D721Med (cell line): ENCODE data around the gene DYSF.

Experiments used
- DNase-seq: peaks from one replicate; pipeline ENCODE4 v3.0.0; 2011; ENCODE audit warnings: low spot score; ENCODE audit not compliant: insufficient read length
- FAIRE-seq: peaks from 2 replicates; lab custom pipeline; 2011; peaks lifted over from hg19 to GRCh38; lab: Jason Lieb, UNC
- TF ChIP-seq, protein P1 (sequence below): IDR thresholded peaks from 2 replicates; pipeline ENCODE4 v1.5.1; 2012; ENCODE audit warnings: mild to moderate bottlenecking, control low read depth; ENCODE audit not compliant: insufficient read depth; ENCODE audit errors: missing control alignments

DYSF gene

GRCh38 chr2:71592181-71592711 is 138.9 kb downstream of the DYSF start:
- DNase-seq (no peak), FAIRE-seq (no peak)
- TF ChIP-seq, protein P1, sequence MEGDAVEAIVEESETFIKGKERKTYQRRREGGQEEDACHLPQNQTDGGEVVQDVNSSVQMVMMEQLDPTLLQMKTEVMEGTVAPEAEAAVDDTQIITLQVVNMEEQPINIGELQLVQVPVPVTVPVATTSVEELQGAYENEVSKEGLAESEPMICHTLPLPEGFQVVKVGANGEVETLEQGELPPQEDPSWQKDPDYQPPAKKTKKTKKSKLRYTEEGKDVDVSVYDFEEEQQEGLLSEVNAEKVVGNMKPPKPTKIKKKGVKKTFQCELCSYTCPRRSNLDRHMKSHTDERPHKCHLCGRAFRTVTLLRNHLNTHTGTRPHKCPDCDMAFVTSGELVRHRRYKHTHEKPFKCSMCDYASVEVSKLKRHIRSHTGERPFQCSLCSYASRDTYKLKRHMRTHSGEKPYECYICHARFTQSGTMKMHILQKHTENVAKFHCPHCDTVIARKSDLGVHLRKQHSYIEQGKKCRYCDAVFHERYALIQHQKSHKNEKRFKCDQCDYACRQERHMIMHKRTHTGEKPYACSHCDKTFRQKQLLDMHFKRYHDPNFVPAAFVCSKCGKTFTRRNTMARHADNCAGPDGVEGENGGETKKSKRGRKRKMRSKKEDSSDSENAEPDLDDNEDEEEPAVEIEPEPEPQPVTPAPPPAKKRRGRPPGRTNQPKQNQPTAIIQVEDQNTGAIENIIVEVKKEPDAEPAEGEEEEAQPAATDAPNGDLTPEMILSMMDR = no peak

DNA sequence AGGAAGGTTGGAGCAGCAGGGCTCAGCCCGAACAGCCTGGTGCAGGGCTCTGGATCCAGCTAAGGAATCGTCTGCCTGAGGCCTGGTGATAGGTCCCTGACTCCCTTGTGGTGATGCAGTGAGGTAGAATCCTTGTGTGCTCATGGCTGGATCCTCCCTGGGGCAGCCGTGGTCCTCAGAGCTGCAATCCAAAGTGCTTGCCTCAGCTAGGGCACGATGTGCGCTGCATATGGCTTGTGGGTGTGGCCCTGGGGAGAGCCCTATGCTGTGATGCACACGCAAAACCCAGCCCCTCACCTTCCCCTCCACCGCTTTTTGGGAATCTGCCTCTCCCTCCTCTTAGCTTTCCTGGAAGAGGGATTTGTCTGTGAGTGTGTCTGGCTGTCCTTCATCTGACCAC is 142.2 kb downstream of the DYSF start:
- no peak for DNase-seq
- FAIRE-seq = no peak
- TF ChIP-seq, protein P1 = no peak

DNA sequence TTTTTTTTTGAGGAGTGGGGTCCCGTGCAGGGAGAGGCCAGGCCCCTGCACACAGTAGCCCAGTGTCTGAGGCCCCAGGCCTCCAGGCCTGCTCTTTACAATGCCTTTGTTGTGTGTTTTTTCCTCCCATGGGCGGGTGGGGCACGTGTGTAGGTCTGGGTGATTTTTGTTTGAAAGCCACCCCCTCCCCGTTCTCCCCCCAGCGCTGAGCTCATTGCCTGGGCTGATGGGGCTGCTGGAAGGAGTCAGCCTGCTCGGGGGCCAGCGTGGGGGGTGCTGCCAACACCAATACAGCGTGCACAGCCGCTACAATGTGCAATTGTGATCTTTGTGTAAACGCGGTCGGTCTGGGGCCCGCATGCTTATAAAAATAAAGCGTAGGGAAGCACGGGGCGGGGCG is 142.7 kb downstream of the DYSF start:
- DNase-seq (no peak), FAIRE-seq (no peak)
- TF ChIP-seq, protein P1 = no peak

DNA sequence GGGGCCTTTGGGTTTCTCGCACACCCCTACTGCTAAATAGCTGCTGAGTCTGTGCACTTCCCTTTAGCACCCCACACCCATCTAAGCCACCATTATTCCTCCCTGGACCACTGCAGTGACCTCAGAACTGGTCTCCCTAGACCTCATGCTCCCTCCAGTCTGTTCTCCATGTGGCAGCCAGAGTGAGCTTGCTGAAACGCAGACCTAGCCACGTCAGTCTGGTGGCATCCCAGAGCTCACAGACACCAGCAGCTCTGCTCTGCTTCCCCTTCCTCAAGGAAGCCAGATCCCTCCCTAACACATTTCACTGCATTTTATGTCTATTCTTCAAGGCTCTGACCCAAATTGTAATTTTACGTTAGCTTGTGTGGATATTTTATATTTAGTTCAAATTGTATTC is 144.4 kb downstream of the DYSF start:
- FAIRE-seq (no peak), DNase-seq (no peak)
- TF ChIP-seq, protein P1 = no peak

DNA sequence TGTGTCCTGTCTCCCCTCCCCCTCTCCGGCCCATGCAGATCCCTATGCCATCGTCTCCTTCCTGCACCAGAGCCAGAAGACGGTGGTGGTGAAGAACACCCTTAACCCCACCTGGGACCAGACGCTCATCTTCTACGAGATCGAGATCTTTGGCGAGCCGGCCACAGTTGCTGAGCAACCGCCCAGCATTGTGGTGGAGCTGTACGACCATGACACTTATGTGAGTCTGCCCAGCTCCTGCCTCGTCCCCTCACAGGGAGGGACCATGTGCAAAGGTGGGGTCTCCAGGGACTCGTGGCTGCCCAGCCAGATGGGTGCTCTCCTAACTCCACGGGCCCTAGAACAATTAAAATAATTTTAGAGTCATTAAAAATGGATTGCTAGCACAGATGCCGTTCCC is 145.2 kb downstream of the DYSF start:
- no peak for DNase-seq
- no peak for FAIRE-seq
- TF ChIP-seq, protein P1 = no peak

DNA sequence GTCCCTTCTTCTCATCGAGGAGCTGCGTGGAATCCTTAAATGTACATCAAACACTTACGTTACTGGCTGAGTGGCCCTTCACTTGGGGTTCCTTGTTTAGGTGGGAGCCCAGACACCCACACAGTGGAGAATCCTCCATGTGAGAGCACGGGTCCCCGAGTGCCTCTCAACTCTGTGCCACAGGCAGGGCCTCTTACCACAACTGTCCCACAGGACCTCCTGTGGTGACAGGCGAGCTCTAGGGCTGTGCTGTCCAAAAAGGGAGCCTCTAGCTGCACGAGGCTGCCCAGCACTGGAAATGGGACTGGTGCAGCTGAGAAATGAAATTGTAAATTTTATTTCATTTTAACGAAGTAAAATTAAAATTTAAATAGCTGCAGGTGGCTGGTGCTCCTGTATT is 145.7 kb downstream of the DYSF start:
- TF ChIP-seq, protein P1 = no peak
- no peak for DNase-seq
- no peak for FAIRE-seq

- TF ChIP-seq, protein P1 = no peak
- FAIRE-seq (no peak), DNase-seq (no peak)
Measured at GRCh38 chr2:71599646-71600236, 146.4 kb downstream of the DYSF start.
